GM23338 (cell line): ENCODE results near the gene FAM25A. TPM values are rescaled to one million over a fixed set of nuclear protein-coding genes. Genes with fewer than 3 reads are reported as not detected.
A peak's percentile ranks its signal among the peaks of the same experiment; 100 is the strongest.
"Not testable (repeated sequence)": the region's sequence is repeated elsewhere in the genome, so short reads cannot be mapped to it uniquely, and the experiment has no call there.

Experiments used
- ATAC-seq: fragments of 200-7000 bp; cut with Tn5 transposase; 3 replicates; pipeline ENCODE4 v1.9.1; 2020
- DNase-seq: peaks from one replicate; pipeline ENCODE4 v3.0.0-alpha.2; 2015; ENCODE audit warnings: low spot score
- H2AFZ ChIP-seq: fragments of 200-600 bp; sonication (generic); 2 replicates; pipeline ENCODE4 v1.8.0; 2016; ENCODE audit warnings: antibody characterized with exemption, mild to moderate bottlenecking, moderate library complexity
- H3F3A ChIP-seq: fragments of 200-600 bp; sonication (generic); replicated peaks from 2 replicates; pipeline ENCODE4 v1.8.0; 2017; ENCODE audit warnings: antibody characterized with exemption, mixed run types, low read depth
- H3K27ac ChIP-seq: fragments of 200-600 bp; sonication (generic); 2 replicates; pipeline ENCODE4 v1.6.1; 2016; ENCODE audit warnings: low read depth
- H3K27me3 ChIP-seq: fragments of 200-600 bp; sonication (generic); 2 replicates; pipeline ENCODE4 v1.8.0; 2016; ENCODE audit warnings: mild to moderate bottlenecking, mixed run types, moderate library complexity; ENCODE audit not compliant: insufficient read depth
- H3K36me3 ChIP-seq: fragments of 200-600 bp; sonication (generic); 2 replicates; pipeline ENCODE4 v1.8.0; 2016; ENCODE audit warnings: mild to moderate bottlenecking; ENCODE audit not compliant: insufficient read depth
- H3K4me1 ChIP-seq: fragments of 200-600 bp; sonication (generic); 2 replicates; pipeline ENCODE4 v1.8.0; 2016; ENCODE audit warnings: mild to moderate bottlenecking, moderate library complexity; ENCODE audit not compliant: insufficient read depth
- H3K4me2 ChIP-seq: fragments of 200-600 bp; sonication (generic); 2 replicates; pipeline ENCODE4 v1.7.1; 2017; ENCODE audit warnings: mixed run types
- H3K4me3 ChIP-seq: fragments of 200-600 bp; sonication (generic); 2 replicates; pipeline ENCODE4 v1.6.1; 2016; ENCODE audit warnings: mixed run types
- H3K79me2 ChIP-seq: fragments of 200-600 bp; sonication (generic); replicated peaks from 2 replicates; pipeline ENCODE4 v1.8.0; 2017; ENCODE audit warnings: mild to moderate bottlenecking; ENCODE audit not compliant: insufficient read depth
- H3K9me2 ChIP-seq: fragments of 200-600 bp; sonication (generic); 2 replicates; pipeline ENCODE4 v1.8.0; 2017; ENCODE audit not compliant: insufficient read depth
- H4K20me1 ChIP-seq: fragments of 200-600 bp; sonication (generic); replicated peaks from 2 replicates; pipeline ENCODE4 v1.8.0; 2017; ENCODE audit warnings: mild to moderate bottlenecking; ENCODE audit not compliant: insufficient read depth
- H3K27ac Mint-ChIP-seq: 2 replicates; pipeline ENCODE4 v1.8.0; 2020; ENCODE audit warnings: inconsistent platforms, mild to moderate bottlenecking, moderate library complexity, mixed read lengths
- H3K27me3 Mint-ChIP-seq: 3 replicates; pipeline ENCODE4 v1.8.0; 2022; ENCODE audit warnings: low read depth, mild to moderate bottlenecking, moderate library complexity, mixed read lengths, inconsistent platforms; ENCODE audit not compliant: insufficient read depth, poor library complexity
- H3K36me3 Mint-ChIP-seq: 3 replicates; pipeline ENCODE4 v1.8.0; 2021; ENCODE audit warnings: low read depth, mild to moderate bottlenecking, inconsistent platforms, moderate library complexity, mixed read lengths
- H3K4me1 Mint-ChIP-seq: 3 replicates; pipeline ENCODE4 v1.8.0; 2020; ENCODE audit warnings: mild to moderate bottlenecking, inconsistent platforms, mixed read lengths
- H3K4me3 Mint-ChIP-seq: 3 replicates; pipeline ENCODE4 v1.8.0; 2021; ENCODE audit warnings: moderate library complexity, mild to moderate bottlenecking, inconsistent platforms, mixed read lengths
- H3K9me3 Mint-ChIP-seq: 3 replicates; pipeline ENCODE4 v1.8.0; 2020; ENCODE audit warnings: moderate library complexity, mild to moderate bottlenecking, inconsistent platforms, mixed read lengths
- CREB1 ChIP-seq: fragments of 250-450 bp; sonication (Bioruptor Pico); IDR thresholded peaks from 2 replicates; pipeline ENCODE4 v1.5.0; 2020; ENCODE audit warnings: low read depth, mild to moderate bottlenecking, moderate library complexity
- EZH2 ChIP-seq: fragments of 200-600 bp; sonication (generic); IDR thresholded peaks from one replicate; pipeline ENCODE4 v1.8.0; 2017; ENCODE audit warnings: antibody characterized with exemption, mild to moderate bottlenecking, low read depth; ENCODE audit not compliant: unreplicated experiment
- EZH2phosphoT487 ChIP-seq: fragments of 200-600 bp; sonication (generic); IDR thresholded peaks from one replicate; pipeline ENCODE4 v1.8.1; 2018; ENCODE audit warnings: antibody characterized with exemption; ENCODE audit not compliant: unreplicated experiment
- JUNB ChIP-seq: IDR thresholded peaks from one replicate; pipeline ENCODE4 v1.6.1; 2016; ENCODE audit warnings: antibody characterized with exemption; ENCODE audit not compliant: unreplicated experiment
- NANOG ChIP-seq: IDR thresholded peaks from 2 replicates; pipeline ENCODE4 v1.6.1; 2016; ENCODE audit warnings: antibody characterized with exemption, borderline replicate concordance
- STAT1 ChIP-seq: IDR thresholded peaks from one replicate; pipeline ENCODE4 v1.6.1; 2016; ENCODE audit warnings: antibody characterized with exemption; ENCODE audit not compliant: unreplicated experiment
- ZNF114 ChIP-seq: fragments of 250-450 bp; sonication (Bioruptor Pico); IDR thresholded peaks from 2 replicates; pipeline ENCODE4 v1.5.0; 2020; ENCODE audit warnings: mild to moderate bottlenecking, moderate library complexity
- long read RNA-seq: library from polyadenylated mRNA; unstranded; transcript quantifications from one replicate; pipeline ENCODE4 v2.0.0, GENCODE V29; 2020; ENCODE audit not compliant: unreplicated experiment
- polyA plus RNA-seq: library from polyadenylated mRNA; unstranded; fragments of >200 nt; fragmentation: Nextera tagmentation; extraction: Ambion mirVana; gene quantifications from 2 replicates; pipeline ENCODE4 v1.2.1, GENCODE V29; 2016
- total RNA-seq: library from RNA; depleted of rRNA; stranded (reverse); fragments of >200 nt; shearing (Covaris generic); gene quantifications from 2 replicates; pipeline ENCODE4 v1.2.3, GENCODE V29; 2014; rRNA removed
- TF ChIP-seq, protein P1 (sequence below): IDR thresholded peaks from 2 replicates; pipeline ENCODE4 v1.6.1; 2016; ENCODE audit warnings: antibody characterized with exemption
- TF ChIP-seq, protein P2 (sequence below): fragments of 250-450 bp; sonication (Bioruptor Pico); IDR thresholded peaks from 2 replicates; pipeline ENCODE4 v1.5.0; 2020; ENCODE audit warnings: mild to moderate bottlenecking, moderate library complexity

FAM25A gene
- not detected in 2 replicates for total RNA-seq
- polyA plus RNA-seq = not detected in 2 replicates
- long read RNA-seq = 0 reads

- ATAC-seq, H3K27ac ChIP-seq, H3K4me1 ChIP-seq, H3F3A ChIP-seq, H3K9me2 ChIP-seq, H3K79me2 ChIP-seq, H3K4me2 ChIP-seq, H3K4me3 ChIP-seq, H3K36me3 Mint-ChIP-seq, H3K36me3 ChIP-seq, H4K20me1 ChIP-seq, H3K4me1 Mint-ChIP-seq, H3K27me3 ChIP-seq, H3K4me3 Mint-ChIP-seq, H3K27me3 Mint-ChIP-seq, H3K9me3 Mint-ChIP-seq, H3K27ac Mint-ChIP-seq, DNase-seq, H2AFZ ChIP-seq: not testable (repeated sequence)
Measured at GRCh38 chr10:87020056-87020455, at the start of gene FAM25A. Gene FAM25A, plus strand, starts transcription at chr10:87020294. Its CDS starts 31 bp downstream, at chr10:87020325.

- Mint-ChIP-seq H3K27ac (no peak overlapping the region), H3K4me1 (peaks cover 50% of the 10 kb centered on the region), H3K27me3 (peaks cover 48% of the 10 kb centered on the region), H3K4me3 (peak overlapping the region; percentile 71), H3K36me3 (peaks cover 4% of the 10 kb centered on the region; the same call in 2 of the 3 replicates), H3K9me3 (peaks cover 3% of the 10 kb centered on the region; the same call in 1 of the 3 replicates)
- no peak overlapping the region for H3K27ac ChIP-seq
- peak; percentile 76 for DNase-seq
- H3K36me3 ChIP-seq = no peaks in the 10 kb centered on the region
- peak overlapping the region; percentile 91 for H2AFZ ChIP-seq
- peaks cover 7% of the 10 kb centered on the region; the same call in 1 of the 2 replicates for H3F3A ChIP-seq
- H3K79me2 ChIP-seq = no peaks in the 10 kb centered on the region
- H3K9me2 ChIP-seq = no peaks in the 10 kb centered on the region
- no peak for TF ChIP-seq ZNF114 (CRISPR knock-in tag)
- no peak for TF ChIP-seq CREB1 (CRISPR knock-in tag)
- TF ChIP-seq EZH2 = no peak
- no peak for TF ChIP-seq EZH2phosphoT487
- TF ChIP-seq STAT1 = no peak
- TF ChIP-seq, protein P1, sequence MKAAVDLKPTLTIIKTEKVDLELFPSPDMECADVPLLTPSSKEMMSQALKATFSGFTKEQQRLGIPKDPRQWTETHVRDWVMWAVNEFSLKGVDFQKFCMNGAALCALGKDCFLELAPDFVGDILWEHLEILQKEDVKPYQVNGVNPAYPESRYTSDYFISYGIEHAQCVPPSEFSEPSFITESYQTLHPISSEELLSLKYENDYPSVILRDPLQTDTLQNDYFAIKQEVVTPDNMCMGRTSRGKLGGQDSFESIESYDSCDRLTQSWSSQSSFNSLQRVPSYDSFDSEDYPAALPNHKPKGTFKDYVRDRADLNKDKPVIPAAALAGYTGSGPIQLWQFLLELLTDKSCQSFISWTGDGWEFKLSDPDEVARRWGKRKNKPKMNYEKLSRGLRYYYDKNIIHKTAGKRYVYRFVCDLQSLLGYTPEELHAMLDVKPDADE = no peak
- TF ChIP-seq, protein P2, sequence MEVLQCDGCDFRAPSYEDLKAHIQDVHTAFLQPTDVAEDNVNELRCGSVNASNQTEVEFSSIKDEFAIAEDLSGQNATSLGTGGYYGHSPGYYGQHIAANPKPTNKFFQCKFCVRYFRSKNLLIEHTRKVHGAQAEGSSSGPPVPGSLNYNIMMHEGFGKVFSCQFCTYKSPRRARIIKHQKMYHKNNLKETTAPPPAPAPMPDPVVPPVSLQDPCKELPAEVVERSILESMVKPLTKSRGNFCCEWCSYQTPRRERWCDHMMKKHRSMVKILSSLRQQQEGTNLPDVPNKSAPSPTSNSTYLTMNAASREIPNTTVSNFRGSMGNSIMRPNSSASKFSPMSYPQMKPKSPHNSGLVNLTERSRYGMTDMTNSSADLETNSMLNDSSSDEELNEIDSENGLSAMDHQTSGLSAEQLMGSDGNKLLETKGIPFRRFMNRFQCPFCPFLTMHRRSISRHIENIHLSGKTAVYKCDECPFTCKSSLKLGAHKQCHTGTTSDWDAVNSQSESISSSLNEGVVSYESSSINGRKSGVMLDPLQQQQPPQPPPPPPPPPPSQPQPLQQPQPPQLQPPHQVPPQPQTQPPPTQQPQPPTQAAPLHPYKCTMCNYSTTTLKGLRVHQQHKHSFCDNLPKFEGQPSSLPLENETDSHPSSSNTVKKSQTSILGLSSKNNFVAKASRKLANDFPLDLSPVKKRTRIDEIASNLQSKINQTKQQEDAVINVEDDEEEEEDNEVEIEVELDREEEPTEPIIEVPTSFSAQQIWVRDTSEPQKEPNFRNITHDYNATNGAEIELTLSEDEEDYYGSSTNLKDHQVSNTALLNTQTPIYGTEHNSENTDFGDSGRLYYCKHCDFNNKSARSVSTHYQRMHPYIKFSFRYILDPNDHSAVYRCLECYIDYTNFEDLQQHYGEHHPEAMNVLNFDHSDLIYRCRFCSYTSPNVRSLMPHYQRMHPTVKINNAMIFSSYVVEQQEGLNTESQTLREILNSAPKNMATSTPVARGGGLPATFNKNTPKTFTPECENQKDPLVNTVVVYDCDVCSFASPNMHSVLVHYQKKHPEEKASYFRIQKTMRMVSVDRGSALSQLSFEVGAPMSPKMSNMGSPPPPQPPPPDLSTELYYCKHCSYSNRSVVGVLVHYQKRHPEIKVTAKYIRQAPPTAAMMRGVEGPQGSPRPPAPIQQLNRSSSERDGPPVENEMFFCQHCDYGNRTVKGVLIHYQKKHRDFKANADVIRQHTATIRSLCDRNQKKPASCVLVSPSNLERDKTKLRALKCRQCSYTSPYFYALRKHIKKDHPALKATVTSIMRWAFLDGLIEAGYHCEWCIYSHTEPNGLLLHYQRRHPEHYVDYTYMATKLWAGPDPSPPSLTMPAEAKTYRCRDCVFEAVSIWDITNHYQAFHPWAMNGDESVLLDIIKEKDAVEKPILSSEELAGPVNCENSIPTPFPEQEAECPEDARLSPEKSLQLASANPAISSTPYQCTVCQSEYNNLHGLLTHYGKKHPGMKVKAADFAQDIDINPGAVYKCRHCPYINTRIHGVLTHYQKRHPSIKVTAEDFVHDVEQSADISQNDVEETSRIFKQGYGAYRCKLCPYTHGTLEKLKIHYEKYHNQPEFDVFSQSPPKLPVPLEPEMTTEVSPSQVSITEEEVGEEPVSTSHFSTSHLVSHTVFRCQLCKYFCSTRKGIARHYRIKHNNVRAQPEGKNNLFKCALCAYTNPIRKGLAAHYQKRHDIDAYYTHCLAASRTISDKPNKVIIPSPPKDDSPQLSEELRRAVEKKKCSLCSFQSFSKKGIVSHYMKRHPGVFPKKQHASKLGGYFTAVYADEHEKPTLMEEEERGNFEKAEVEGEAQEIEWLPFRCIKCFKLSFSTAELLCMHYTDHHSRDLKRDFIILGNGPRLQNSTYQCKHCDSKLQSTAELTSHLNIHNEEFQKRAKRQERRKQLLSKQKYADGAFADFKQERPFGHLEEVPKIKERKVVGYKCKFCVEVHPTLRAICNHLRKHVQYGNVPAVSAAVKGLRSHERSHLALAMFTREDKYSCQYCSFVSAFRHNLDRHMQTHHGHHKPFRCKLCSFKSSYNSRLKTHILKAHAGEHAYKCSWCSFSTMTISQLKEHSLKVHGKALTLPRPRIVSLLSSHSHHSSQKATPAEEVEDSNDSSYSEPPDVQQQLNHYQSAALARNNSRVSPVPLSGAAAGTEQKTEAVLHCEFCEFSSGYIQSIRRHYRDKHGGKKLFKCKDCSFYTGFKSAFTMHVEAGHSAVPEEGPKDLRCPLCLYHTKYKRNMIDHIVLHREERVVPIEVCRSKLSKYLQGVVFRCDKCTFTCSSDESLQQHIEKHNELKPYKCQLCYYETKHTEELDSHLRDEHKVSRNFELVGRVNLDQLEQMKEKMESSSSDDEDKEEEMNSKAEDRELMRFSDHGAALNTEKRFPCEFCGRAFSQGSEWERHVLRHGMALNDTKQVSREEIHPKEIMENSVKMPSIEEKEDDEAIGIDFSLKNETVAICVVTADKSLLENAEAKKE (CRISPR knock-in tag) = no peak
- TF ChIP-seq JUNB = no peak
- no peak for TF ChIP-seq NANOG
- peaks cover 29% of the 10 kb centered on the region for H3K4me1 ChIP-seq
- peak overlapping the region; percentile 67 for H3K4me3 ChIP-seq
- peak overlapping the region; percentile 91 for H3K4me2 ChIP-seq
- no peaks in the 10 kb centered on the region for H4K20me1 ChIP-seq
- ATAC-seq = peak; percentile 15
- H3K27me3 ChIP-seq = peaks cover 68% of the 10 kb centered on the region
Measured at GRCh38 chr10:86970982-86971231, 49.2 kb upstream of the FAM25A start.
